NOMO-1 treated with DMSO at 0.1 percent for 48 hours (cell line): Measurements from ENCODE around the gene SDC3.

Experiments
- DNase-seq: peaks from one replicate; lab custom pipeline; 2025; ENCODE audit not compliant: unreplicated experiment; lab: John Stamatoyannopoulos, UW

SDC3 gene

DNA sequence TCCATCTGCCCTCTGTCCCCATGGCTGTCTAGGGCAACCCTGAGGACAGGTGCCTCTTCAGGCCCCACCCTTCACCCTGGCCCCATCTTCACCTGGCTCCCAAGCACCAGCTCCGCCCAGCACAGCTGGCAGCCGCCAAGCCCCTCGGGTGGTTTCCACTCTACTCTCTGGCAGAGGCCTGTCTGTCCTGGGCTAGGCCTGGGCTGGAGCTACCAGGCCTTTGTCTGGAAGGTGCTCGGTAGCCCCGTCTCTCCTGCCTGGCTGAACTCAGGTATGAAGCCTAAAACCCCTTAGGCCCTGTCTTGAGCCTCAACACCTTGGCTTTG, 17.4 kb downstream of the SDC3 start:
- DNase-seq = no peak

DNA sequence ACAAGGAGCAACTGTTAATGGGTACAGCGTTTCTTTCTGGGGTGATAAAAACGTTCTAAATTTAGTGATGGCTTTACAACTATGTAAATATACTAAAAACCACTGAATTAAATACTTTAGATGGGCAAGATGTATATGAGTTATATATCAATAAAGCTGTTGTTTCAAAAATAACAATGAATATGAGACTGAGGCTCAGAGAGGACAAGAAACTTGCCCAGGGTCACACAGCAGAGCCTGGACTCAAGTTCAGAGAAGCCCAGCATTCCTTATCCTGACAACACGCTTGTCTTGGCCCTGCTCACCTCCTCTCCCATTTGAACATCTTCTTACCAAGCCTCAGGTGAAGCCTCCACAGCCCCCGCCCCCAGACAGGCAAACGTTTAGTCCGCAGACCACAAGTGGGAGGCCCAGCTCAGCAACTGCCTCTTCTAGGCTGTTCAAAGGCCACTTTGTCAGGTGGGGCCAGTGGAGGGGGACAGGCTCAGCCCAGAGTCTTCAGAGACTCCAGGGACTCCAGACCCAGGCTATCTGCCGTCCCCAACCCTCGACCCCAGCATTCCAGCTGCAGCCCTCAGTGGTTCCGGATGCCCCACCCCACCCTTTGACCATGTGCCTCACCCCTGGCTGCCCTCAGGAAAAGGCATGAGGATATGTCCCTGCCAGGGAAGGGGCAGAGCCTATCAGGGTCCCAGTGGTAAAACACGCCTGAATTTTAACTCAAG, 17.9 kb downstream of the SDC3 start:
- DNase-seq = no peak

DNA sequence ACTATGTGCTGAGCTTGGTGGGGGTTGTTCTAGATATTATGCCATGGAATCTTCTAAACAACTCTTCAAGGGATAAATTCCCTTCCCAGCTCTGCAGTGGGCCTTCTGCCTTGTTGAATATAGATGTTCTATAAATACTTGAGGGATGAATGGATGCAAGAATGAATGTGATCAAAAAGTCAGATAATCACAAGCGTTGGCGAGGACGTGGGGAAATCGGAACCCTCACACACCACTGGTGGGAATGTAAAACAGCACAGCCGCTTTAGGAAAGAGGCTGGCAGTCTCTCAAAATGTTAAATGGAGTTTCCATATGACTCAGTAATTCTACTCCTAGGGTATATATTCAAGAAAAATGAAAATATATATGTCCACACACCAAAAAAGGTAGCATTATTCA, 19.0 kb downstream of the SDC3 start:
- DNase-seq = no peak

DNA sequence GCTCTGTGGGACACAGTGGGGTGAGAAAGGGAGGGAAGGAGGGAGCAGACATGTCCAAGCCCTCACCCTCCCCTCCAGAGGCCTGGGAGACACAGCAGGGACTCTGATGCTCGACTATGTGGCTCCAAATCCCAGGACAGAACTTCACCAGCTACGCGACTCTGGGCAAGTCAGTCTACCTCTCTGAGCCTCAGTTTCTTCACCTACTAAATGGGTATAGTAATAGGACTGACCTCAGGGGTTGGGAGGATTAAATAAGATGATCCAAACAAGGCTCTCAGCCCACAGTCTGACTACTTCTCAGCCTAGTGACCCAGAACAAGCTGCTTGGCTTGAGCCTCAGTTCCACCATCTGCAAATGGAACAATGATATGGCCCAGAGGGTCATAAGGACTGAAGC, 19.6 kb downstream of the SDC3 start:
- no peak for DNase-seq

DNA sequence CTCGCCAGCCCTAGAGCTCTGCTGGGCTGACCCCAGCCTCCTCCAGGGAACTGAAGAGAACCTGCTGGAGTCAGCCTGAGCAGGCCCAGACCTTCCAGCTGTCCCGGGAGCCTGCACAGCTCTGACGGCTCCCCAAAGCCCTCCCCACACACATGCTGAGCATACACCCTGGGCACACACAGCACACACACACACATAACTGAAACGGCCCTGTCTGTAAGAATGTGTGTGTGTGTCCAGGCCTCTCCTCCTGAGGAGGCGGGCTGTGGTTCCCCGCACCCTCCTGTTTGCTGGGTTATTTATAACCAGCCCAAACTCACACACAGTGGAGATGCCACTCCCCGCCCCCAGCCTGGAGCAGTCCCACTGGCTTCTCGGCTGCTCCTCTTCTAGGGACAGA, 20.2 kb downstream of the SDC3 start:
- DNase-seq = no peak

DNA sequence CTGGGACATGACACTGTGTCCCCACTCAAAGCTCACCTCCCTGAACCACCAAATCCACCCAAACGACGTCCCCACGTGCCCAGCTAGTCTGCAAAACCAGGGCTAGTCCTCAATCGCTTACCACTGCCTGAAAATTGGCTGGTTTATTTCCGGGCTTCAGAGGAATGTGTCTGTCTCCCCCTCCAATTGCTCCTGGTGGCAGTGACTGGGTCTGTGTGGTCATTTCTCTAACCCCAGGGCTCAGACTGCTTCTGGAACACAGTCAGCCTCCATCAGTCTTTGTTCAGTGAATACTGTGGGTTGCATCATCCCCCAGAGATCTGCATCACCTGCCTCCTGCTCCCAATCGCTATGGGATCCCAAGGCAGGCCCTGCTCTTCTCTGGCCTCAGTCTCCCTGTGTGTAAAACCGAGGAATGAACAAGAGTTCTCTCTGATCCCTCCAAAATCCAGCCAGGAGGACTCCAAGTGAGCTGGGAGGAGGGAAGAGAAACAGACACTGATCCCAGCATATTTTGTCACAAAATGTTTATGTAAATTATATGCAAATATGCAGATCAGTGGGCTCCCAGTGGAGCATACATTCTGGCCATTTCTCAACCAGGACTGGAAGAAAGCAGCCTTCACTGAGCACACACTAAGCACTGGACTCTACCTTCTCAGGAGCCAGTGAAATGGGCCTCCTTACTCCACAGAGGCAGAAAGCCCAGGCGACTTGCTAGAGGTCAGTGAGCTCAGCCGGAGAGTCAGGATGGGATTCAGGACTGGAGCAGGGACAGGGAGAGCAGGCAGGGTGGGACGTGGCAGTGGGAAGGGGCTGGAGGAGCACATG, 20.9 kb downstream of the SDC3 start:
- no peak for DNase-seq

DNA sequence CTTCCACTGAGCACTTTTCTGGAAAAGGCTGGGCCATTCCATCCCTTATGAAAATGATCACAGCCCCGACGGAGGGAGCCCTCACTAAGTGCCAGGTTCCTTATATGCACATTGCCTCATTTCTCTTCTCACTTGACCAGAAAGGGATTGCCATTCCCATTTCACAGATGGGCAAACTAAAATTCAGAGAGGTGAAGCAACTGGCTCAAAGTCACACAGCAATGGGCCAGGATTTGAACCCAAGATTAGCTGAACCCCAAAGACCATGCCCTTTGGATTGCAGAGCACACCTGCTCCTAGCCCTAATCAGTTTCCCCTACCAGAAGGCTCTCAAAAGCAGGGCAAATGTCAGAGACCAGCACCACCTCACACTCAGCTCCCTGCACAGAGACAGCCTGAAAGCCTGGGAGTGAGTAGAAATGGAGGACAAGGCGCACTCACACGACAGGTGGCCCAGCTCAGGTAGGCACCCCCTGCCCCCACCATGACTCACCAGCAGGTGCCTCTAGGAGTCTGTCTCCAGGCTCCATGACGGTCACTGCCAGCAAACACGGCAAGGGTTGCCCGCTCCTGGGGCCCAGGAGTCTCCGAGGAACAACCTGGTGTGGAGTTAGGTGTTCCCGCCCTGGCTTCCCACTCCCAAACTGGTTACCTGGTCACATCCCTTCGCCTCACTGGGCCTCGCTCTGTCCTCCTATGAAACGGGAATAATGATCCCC, 21.7 kb downstream of the SDC3 start:
- DNase-seq = no peak

DNA sequence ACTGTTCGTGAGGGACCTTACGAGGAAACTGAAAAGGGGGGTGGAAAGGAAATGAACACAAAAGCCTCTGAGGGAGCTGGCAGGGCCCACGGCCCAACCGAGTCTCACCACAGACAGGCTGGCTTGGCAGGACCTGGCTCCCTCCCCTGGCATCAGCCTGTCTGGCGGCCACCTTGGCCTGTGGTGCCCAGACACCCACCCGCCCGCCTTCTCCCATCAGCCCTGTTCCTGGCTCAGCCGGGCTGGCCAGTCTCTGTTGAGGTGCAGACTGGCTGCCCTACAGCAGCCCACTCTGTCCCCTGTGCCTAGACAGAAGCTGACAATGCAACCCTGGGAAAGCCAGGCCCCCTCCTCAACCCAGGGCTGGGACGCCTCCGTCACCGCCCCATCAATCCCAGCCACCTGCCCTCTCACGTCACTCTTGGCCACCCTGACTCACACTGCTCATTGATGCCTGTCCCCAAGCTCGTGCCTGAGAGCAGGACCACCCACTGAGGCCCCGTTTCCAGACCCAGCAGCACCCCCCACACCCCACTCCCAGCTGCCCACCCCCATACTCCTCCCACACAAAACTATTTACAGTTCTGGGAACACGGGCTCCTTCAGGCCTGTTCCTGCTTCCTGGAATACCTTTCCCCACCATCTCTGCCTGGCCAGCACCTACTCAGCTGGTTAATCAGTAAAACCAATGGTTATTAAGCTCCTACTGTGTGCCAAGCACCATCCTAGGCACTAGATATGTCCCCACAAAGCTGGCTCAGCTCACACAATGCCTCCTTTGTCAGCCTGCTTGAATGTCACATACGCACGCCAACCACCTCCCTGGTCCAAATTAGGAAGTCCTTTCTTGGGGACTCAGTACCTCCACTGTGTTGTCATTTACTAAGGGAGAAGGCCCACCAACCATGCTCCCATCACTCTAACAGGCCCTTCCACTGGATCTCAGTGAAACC, 22.7 kb downstream of the SDC3 start:
- DNase-seq = no peak

DNA sequence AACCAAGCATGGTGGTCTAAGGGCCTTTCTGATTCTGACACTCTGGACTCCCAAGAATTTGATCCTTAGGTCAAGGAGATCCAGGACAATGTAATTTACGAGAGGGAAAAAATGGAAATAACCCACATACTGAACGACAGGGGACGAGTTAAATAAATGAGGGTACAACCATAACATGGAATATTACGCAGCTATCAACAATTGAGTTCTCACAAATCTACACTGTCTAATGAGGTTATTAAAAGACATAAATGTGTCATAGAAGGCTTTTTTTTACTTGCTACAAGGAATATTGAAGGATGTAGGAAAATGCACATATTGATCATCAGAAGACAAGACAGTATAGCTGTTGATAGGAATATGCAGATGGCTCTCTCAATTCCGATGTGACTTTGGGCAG, 23.8 kb downstream of the SDC3 start:
- no peak for DNase-seq

DNA sequence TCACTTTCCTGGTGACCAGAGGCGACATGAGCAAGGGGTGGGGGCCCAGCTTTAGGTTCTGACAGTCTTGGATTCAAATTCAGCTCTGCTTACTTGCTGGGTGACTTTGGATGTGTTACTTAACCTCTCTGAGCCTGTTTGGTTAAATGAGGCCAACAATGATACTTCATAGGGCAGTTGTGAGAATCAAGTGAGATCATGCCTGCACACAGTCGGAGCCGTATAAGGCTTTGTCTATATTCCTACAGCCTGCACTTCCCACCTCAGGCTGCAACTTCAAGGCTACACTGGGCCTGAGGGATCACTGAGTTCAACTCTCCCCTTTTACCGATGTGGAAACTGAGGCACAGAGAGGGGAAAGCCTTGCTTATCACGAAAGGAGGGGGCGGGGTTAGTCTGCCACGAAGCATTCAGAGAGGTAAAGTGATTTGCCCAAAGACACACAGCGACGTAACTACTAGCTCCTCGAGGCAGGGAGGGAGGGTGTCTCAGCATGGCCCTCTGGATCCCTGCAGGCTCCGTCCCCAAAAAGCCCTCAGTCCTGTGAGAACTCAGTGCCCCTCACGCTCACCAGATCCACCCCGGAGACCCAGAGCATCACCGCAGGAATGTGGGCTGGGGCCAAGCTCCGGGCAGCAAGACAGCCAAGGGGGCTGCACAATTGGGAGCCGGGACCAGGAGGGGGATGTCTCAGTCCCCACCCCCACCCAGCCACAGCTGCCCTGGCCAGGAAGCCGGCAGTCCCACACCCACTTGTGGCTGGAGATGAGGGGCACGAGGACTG, 25.0 kb downstream of the SDC3 start:
- no peak for DNase-seq

DNA sequence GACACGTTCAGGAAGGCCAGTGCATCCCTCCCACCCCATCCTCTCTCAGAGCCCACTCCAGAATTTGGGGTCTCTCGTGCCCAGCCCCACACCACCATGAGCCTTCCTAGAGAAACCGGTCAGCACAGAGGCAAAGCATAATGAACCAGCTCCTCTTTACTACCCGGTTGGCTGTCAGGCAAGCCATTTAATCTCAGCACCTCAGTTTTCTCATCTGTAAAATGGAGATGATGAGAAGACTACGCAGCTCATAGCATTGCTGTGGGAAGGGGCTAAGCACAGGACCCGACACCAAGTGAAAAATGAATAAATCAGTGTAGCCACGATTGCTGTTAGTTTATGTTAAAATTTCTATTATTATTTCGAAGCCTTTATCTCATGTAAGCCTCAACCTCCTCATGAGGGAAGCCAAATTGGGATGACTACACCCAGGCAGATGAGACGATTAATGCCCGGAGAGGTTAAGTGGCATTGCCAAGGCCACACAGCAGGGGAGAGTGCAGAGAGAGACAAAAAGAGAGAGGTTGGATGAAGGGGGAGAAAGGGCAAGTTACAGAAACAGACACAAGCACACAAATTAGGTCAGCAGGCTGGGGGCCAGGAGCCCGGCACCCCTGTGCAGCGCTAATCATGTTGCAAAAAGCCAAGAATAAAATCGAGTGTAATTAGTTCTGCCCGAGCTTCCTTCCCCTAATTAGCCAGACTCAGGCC, 25.7 kb downstream of the SDC3 start:
- peak; percentile 29 for DNase-seq

DNA sequence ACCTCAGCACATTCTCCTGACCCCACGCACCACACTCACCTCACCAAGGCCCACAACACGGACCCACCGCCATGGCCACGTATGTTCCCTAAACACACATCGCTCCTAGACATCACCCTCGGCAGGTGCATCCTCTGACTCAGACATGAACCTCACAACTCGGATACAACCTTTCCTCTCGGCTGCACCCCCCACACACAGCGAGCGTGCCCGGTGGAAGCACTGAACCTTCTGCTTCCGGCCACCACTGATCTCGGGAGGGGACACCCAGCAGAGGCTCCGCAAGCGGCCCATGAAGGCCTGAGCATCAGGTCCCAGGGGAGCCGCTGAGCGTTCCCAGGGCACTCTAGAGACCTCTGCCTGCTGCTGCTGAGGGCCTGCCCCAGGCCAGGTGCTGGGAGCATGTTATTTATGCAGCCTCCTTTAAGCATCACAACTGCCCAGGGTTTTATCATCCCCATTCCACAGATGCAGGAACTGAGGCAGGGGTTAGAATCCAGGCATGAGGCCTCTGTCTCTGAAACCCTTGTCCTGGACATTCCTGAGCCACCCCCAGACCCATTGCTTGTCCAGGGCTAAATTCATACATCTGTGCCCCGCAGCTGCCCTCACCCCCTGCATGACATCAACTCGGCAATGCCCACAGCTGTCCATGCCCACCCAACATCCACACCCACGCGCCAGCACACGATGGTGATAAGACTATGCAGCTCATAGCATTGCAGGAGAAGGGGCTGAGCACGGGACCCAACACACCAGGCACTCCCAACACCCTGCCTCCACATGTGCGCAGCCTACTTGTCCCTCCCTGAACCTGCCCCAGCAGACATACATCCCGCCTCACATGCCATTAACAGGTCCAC, 27.0 kb downstream of the SDC3 start:
- DNase-seq = no peak

DNA sequence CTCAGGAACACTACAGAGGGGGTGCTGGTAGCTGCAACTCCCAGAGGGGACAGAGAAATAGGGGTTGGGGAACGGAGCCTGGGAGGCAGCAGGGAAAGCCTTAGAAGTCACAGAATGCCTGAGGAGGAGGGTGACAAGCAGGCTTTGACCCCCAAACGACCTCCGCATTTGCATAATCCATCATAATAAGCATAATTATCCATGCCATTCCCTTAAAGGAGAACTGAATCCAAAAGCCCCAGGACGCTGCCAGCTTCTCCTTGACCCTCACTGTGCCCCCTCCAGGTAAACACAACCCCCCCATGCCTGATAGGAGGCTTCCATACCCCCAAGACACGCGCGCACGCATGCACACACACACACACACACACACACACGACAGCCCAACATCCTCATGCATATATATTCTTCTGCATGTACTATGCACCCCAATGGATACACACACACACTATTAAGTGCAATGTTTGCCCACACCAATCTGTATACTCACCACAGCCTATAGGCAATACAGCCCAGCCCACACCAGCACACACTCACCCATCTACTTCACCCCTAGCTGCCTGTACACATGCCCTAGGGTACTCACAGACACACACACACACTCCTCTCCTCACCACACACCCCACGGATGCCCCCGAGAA, 27.8 kb downstream of the SDC3 start:
- DNase-seq = no peak

DNA sequence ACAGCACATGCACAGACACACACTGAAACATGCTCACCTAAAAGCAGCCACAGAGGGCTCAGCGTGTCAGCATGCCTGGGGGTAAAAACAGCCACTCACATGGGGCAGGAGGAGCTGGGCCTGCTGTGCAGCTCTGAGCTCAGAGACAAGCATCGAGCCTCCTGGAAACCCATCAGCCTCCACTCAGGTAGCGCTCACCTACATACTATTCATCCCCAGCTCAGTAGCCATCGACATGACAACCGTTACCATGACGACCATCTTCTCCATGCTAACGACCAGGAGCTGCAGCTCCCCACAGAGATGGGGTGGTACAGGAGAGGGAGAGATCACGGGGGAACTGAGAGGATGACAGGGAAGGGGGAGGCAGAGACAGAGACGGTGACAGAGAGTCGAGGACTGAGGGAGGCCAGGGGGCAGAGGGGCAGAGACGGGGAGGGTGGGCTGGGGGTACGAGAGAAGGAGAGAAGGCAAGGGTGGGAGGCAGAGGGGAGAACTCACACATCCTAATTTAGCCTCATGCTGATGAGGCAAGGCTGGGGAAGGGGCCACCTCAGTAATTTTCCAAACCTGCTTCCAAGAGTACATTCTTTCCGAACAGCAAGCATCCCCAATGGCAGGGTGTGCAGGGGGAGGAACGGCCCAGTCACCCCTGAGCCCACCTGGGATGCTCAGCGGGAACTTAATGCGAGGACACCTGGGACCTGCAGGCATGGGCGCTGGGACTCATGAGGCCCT, 28.4 kb downstream of the SDC3 start:
- no peak for DNase-seq

DNA sequence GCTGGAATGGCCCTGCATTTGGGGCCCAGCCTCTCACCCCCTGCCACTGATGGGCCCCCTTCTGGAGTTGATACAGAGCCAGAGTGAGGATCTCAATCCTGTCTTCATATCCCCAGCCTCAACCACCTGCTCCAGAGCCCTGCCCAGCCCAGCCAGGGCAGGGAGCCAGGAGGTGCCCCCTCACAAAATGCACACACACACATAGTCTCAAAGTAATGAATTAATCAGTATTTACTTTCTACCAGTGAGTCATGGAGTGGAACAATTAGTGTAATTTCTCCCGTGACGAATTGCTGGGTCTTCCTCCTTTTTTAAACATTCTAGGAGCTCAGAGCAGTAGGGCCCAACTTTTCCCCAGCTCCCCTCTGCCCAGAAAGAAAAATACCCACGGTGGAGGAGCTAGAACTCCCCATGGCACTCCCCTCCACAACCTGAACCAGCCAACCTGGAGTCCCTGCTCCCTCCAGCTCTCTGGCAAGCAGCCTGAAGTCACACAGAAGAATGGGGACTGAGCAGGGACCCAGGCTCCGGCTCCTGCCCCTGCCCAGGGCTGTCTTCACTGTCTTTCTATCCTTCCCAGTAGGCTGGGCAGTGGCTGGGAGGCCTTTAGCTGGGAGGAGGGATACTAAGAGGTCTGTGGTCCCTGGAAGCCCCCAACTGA, 29.3 kb downstream of the SDC3 start:
- no peak for DNase-seq

DNA sequence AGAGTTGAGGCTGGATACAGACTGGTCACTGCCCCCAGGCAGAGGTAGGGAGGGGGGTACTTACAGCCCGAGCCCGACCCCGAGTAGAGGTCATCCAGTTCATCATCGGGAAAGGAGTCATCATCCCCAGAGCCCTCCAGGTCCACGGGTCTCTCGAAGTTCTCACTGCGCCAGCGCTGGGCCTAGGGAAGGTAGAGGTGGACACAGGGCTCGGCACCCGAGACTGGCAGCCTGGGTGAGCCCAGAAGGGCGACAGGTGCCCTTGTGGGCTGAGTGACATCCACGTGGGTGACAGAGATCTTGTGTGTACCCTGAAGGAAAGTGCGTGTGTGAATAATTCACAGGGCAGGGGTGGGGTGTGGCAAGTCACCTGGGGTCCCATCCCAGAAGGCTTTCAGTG, 30.0 kb downstream of the SDC3 start:
- DNase-seq = no peak

DNA sequence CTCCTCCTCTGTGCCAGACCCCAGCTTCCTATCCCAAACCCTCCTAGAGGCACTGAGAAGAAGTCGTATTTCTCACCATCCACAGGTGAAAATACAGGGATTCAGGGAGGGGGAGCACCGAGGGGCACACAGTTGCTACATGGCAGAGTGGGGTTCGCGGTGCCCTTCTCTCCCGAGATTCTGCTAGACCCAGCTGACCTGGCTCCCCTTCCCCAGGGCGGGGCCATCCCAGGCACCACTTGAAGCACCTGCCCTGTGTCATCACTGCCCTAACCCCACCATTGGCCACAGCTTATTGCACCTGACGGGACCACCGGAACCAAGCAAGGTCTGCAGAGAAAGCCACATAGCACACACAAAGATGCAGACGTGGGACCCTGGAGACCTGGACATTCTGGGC, 30.5 kb downstream of the SDC3 start:
- DNase-seq = no peak
